ENCODE results near the gene EIF1AD. TPM values are rescaled to one million over a fixed set of nuclear protein-coding genes. Genes with fewer than 3 reads are reported as not detected.

EIF1AD gene
- total and polyA plus RNA-seq, 2 experiments from 2014 or later: 19.4 to 25.6 TPM

DNA sequence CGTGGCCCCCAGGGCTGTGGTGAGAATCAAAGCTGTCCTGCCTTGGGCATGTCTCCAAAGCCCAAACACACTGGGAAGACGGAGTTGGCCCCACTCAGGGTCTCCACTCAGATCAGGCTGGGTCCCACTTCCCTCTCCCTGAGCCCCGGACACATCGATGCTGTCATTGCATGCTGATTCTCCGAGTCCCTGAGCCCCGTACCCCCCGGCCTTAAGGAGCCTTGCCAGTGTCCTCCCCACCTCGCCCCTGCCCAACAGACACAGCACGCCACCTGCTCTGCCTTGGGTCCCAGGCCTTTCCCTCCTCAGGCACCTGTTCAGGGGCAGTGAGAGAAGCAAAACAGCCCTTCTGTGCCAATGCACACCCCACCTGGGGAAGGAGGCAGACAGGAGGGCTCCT is 14.6 kb downstream of the EIF1AD start:
- Histone ChIP-seq H3K27me3 (no peaks in the 10 kb centered on the region), H4K20me1 (ENCODE audit: insufficient read depth, poor library complexity, severe bottlenecking) (no peaks in the 10 kb centered on the region), H3K36me3 (replicated peaks; ENCODE audit: insufficient read depth, low read depth) (no peaks in the 10 kb centered on the region), H3K9me2 (replicated peaks; ENCODE audit: insufficient read depth) (no peaks in the 10 kb centered on the region), H3K4me1 (ENCODE audit: insufficient read depth) (no peaks in the 10 kb centered on the region), H3K79me2 (no peaks in the 10 kb centered on the region), H3K9me3 (ENCODE audit: low read depth) (no peaks in the 10 kb centered on the region), H2AFZ (no peak overlapping the region), H3K4me2 (no peak overlapping the region), H3K4me3 (no peak overlapping the region), H3K27ac (no peak overlapping the region)
- 88% methylated on average over 9 of the region's 9 CpGs for WGBS (ENCODE audit: low lambda C conversion rate, missing lambda C conversion rate)
- TF ChIP-seq EZH2 (IDR thresholded peaks at IDR 0.05; ENCODE audit: borderline replicate concordance) (no peak), EZH2phosphoT487 (IDR thresholded peaks at IDR 0.05; ENCODE audit: low read depth, severe bottlenecking, unreplicated experiment) (no peak)
- TF ChIP-seq, protein P1, sequence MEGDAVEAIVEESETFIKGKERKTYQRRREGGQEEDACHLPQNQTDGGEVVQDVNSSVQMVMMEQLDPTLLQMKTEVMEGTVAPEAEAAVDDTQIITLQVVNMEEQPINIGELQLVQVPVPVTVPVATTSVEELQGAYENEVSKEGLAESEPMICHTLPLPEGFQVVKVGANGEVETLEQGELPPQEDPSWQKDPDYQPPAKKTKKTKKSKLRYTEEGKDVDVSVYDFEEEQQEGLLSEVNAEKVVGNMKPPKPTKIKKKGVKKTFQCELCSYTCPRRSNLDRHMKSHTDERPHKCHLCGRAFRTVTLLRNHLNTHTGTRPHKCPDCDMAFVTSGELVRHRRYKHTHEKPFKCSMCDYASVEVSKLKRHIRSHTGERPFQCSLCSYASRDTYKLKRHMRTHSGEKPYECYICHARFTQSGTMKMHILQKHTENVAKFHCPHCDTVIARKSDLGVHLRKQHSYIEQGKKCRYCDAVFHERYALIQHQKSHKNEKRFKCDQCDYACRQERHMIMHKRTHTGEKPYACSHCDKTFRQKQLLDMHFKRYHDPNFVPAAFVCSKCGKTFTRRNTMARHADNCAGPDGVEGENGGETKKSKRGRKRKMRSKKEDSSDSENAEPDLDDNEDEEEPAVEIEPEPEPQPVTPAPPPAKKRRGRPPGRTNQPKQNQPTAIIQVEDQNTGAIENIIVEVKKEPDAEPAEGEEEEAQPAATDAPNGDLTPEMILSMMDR (IDR thresholded peaks at IDR 0.05; ENCODE audit: poor library complexity): no peak
- no peak for DNase-seq (ENCODE audit: low spot score)

DNA sequence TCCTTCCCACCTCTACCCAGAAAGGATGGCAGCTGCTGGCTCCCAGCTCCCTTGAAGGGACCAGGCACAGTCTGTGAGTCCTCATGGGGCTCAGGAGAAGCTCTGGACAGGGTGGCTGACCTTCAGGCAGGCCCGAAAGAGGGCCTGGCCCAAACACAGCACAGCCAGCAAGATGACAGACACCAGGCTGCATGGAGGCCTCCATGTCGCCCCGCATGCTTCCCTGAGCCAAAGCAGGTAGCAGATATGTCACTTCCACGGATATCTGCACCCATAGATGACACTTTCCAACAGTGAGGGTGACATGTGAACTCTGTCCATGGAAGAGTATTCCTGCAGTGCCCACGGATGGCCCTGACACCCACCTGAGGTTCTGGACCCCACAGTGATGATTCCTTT is 18.4 kb downstream of the EIF1AD start:
- TF ChIP-seq EZH2phosphoT487 (IDR thresholded peaks at IDR 0.05; ENCODE audit: low read depth, severe bottlenecking, unreplicated experiment) (no peak), EZH2 (IDR thresholded peaks at IDR 0.05; ENCODE audit: borderline replicate concordance) (no peak)
- TF ChIP-seq, protein P1 (IDR thresholded peaks at IDR 0.05; ENCODE audit: poor library complexity): no peak
- WGBS (ENCODE audit: low lambda C conversion rate, missing lambda C conversion rate): 88% methylated on average over 5 of the region's 5 CpGs

DNA sequence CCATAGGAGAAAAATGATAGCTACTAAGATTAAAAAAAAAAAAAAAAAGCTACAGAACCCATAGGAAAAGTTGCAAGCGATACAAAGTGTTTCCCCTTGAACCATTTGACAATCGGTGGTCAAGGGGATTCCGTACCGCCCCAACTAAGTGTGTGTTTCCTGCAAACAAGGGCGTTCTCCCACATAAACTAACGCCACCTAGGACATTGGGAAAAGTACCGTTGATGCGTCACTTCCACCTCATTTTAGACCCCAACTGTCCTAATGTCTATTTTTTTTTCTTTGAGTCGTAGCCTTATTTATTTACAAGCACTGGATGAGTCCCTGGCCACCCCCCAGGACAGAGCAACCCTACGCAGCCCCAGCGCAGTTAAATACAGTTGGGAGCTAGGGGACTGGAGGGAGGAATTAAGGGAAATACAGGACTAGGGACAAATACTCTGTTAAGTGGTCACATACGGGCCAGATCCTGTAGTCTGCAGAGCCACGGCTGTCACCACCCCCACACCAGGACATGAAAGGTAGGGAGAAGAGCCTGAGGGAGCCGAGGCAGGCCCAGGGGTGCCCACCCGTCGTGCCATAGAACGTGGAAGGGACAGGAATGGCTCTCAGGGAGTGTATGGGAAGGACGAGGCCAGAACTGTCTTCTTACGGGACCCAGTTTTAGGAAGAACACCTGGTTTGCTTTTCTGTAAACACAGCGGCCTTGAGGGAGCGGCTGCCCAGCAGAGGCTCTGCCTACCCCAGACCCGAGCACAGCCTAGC is 19.0 kb downstream of the EIF1AD start:
- Histone ChIP-seq H4K20me1 (ENCODE audit: insufficient read depth, poor library complexity, severe bottlenecking) (no peaks in the 10 kb centered on the region), H3K36me3 (replicated peaks; ENCODE audit: insufficient read depth, low read depth) (no peaks in the 10 kb centered on the region), H3K4me2 (no peak overlapping the region), H2AFZ (no peak overlapping the region), H3K27me3 (no peaks in the 10 kb centered on the region), H3K9me3 (ENCODE audit: low read depth) (no peaks in the 10 kb centered on the region), H3K27ac (no peak overlapping the region), H3K79me2 (no peaks in the 10 kb centered on the region), H3K4me1 (ENCODE audit: insufficient read depth) (no peaks in the 10 kb centered on the region), H3K4me3 (no peak overlapping the region), H3K9me2 (replicated peaks; ENCODE audit: insufficient read depth) (no peaks in the 10 kb centered on the region)
- DNase-seq (ENCODE audit: low spot score): no peak
- 85% methylated on average over 22 of the region's 22 CpGs for WGBS (ENCODE audit: low lambda C conversion rate, missing lambda C conversion rate)
- TF ChIP-seq, protein P1 (IDR thresholded peaks at IDR 0.05; ENCODE audit: poor library complexity): no peak
- TF ChIP-seq EZH2 (IDR thresholded peaks at IDR 0.05; ENCODE audit: borderline replicate concordance): no peak
- TF ChIP-seq EZH2phosphoT487 (IDR thresholded peaks at IDR 0.05; ENCODE audit: low read depth, severe bottlenecking, unreplicated experiment): no peak

More for the DNA sequence above, 18.4 kb downstream of the EIF1AD start:
- H3K79me2 ChIP-seq: no peaks in the 10 kb centered on the region
- DNase-seq (ENCODE audit: low spot score): no peak
- no peaks in the 10 kb centered on the region for H3K36me3 ChIP-seq (replicated peaks; ENCODE audit: insufficient read depth, low read depth)
- no peaks in the 10 kb centered on the region for H3K4me1 ChIP-seq (ENCODE audit: insufficient read depth)
- H3K9me2 ChIP-seq (replicated peaks; ENCODE audit: insufficient read depth): no peaks in the 10 kb centered on the region
- no peaks in the 10 kb centered on the region for H3K27me3 ChIP-seq
- H3K9me3 ChIP-seq (ENCODE audit: low read depth): no peaks in the 10 kb centered on the region
- no peak overlapping the region for H3K4me3 ChIP-seq
- H3K27ac ChIP-seq: no peak overlapping the region
- H3K4me2 ChIP-seq: no peak overlapping the region
- no peak overlapping the region for H2AFZ ChIP-seq
- no peaks in the 10 kb centered on the region for H4K20me1 ChIP-seq (ENCODE audit: insufficient read depth, poor library complexity, severe bottlenecking)
